Activated CD8-positive, alpha-beta memory T cell treated with anti-CD3 and anti-CD28 coated beads, Interleukin-2, amount 50 U/mL, for 48 hours (primary cell): Measurements from ENCODE around the gene ATXN8OS.
"Not testable (repeated sequence)": the region's sequence is repeated elsewhere in the genome, so short reads cannot be mapped to it uniquely, and the experiment has no call there.

Experiments
- DNase-seq: peaks from one replicate; pipeline ENCODE4 v3.0.0-alpha.2; 2020

Gene ATXN8OS

GRCh38 chr13:70107498-70108281 is at the start of gene ATXN8OS:
Gene ATXN8OS (plus strand): TSS chr13:70107826.
- DNase-seq = no peak

- DNase-seq = no peak
Measured at GRCh38 chr13:70080012-70080411, 27.6 kb upstream of the ATXN8OS start.

GRCh38 chr13:70087247-70087646 is 20.4 kb upstream of the ATXN8OS start:
- DNase-seq = no peak

DNA sequence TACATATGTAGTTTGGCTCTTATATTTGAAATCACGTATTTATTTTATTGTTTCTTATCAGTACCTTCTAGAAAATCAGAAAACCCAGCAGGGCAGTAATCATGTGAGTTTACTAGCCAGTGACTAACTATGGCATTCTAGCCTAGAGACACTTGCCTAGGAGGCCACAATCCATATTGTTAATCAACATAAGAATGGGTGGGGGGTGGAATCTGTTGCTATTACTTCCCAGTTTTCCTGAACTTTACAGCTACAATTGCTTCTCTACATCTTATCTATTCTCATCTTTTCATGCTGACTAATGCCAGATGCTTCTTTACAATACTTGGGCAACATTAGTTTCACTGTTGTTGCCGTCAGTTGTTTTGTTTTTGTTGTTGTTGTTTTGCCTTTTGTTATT is 18.7 kb upstream of the ATXN8OS start:
- DNase-seq = no peak

DNA sequence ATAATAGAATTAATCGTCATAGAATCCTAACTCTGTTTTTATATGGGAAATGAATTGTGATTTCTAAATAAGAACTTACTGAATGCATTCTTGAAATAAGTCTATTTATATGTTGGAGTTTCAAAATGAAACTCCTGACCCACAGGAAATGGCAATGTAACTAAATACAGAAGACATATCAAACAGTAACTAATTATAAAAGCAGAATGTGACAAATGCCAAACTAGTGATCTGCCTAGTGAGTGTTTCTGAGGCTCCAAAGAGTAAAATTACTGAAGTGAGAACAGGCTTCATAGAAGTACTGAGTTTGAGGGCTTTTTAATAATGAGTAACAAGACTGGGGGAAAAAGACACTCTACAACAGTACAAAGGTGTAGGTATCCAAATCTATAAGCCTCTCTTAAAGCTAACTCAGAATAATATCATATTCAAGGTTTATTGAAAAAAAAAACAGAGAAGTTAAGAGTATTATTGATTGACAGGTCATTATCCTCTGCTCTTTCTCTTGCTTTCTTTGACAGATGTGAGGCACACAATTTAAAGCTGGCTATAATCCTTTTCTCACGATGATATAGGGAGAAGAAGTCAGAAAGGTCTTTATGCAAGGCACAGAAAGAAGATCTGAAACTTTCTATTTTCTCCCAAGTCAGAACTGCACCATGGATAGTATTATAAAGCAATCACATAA is 17.4 kb upstream of the ATXN8OS start:
- no peak for DNase-seq

DNA sequence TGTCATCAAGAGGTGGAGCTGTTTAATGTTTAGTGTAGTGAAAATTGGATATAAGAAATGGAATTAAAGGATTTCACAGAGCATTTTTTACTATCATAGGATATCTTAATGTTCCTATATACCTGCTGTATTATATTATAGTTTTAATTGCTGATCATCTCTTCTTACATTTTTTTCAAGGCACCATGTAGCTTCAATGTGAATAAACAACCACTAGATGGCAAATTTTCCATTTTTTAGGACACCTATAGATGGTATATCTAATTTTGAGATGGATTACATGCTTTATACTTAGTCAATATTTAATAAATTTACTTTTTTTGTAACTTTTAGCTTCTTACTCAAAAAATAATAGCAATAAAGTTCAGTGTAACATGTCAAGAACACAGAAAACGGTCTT is 9.0 kb upstream of the ATXN8OS start:
- no peak for DNase-seq

- DNase-seq = no peak
Measured at GRCh38 chr13:70104481-70104880, 3.1 kb upstream of the ATXN8OS start.

- no peak for DNase-seq
Measured at GRCh38 chr13:70107125-70107497, 515 bp upstream of the ATXN8OS start.

DNA sequence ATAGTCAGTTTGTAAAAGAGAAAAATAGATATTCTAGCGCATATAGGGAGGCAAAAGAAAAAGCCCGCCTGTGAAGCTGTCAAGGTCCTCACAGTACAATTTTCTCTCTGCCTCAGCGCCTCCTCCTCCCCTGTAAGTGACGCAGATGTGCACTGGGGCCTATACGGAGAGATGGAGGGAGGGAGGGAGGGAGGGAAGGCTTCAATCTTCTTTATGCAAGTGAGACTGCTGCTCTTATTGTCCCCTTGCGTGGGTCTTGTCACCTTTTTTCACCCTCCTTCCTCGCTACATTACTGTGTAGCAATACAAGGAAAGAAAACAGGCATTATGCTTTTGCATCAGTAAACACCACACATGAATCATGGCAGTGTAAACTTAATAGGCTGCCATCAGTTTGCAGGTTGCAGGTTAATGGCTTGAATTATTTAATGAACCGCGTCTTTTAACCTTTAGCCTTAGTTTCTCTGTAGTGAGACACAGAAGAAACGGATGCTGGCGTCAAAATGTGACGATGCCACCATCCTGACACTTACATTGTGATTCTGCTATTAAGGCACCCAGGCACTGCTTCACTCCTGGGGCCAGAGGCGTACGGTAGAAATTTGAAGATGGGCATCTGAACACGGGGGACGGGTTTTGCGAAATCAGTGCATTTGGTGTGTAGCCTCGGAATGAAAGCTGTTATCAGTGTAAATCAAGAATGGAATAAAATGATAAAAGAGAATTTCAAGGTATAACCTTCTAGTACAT is 905 bp downstream of the ATXN8OS start, which contains the start of gene KLHL1:
KLHL1 (minus strand) TSS at position 97 of the 750 bp plus-strand sequence. CDS start 753 bp downstream, outside the sequence.
- DNase-seq = no peak

- DNase-seq = no peak
Measured at GRCh38 chr13:70117338-70117905, 9.8 kb downstream of the ATXN8OS start.

DNA sequence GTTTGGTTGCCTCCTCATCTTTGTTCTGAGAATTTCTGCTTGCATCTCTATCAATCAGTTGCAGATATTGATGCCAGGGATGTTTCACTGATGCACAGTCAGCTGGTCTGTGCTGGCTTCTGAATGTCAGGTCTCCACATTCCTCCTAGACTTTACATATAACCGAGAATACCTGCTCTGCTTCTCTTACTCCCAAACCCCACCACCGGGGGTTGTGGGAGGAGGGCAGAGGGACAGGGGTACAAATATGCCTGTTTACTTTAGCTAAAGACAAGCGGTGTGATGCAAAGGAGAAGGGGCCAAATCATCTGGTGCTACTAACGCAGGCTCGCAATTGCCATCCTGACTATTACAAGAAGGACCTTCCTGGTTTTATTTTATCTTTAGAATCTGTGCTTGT is 18.1 kb downstream of the ATXN8OS start:
- no peak for DNase-seq

DNA sequence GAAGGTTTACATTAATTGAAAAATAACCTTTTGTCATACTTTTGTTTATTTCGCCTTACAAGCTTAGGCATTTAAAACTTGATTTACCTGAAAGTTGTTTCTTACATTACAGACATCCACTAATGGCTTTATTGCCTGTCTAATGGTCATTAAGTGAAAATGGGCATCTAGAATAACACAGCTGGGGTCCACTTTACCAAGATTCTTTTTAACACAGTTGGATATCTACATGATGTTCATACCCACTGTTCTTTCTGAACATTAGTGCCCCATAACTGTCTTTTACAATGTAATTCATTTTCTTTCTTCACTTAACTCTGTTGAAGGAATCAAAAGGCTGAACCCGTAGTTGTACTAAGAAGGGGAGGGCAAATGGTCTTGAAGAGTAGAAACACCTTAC is 20.5 kb downstream of the ATXN8OS start:
- DNase-seq = no peak

GRCh38 chr13:70142658-70143057 is 35.0 kb downstream of the ATXN8OS start:
- not testable (repeated sequence) for DNase-seq

DNA sequence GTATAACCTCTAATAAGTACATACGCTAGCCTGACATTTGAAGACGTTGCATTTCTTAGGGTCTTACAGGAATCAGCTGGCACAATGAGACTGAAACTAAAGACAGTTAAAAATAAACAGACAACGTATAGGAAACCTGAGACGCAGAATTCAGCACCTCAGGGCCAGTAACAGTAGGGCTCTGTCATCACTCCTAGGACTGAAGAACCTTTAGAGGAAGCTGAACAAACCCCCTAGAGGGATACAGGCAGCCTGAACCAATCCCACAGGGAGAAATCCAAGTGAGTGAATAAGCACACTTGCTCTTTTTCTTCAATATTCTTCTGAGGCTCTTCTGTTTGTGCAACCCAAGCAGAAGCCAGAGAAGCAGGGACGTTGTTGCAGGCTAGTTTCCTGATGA is 54.5 kb downstream of the ATXN8OS start:
- DNase-seq = no peak

- no peak for DNase-seq
Measured at GRCh38 chr13:70170689-70171088, 63.1 kb downstream of the ATXN8OS start.

DNA sequence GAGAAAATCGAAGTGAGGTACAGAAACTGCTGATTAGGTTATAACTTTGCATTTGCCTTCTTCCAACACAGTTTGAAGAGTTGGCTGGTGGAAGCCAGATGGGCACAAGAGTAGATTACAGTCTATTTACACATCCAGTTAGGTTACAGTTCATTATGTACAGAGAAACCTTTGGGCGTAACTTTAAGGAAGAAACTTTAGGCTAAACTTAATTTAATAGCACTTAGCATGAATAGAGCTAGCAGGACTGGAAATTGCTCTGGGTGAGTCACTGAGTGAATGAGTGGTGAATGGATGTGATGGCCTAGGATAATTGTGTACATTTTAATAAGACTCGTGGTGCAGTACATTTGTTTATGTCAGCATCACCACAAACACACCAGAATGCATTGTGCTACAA is 63.5 kb downstream of the ATXN8OS start:
- no peak for DNase-seq

DNA sequence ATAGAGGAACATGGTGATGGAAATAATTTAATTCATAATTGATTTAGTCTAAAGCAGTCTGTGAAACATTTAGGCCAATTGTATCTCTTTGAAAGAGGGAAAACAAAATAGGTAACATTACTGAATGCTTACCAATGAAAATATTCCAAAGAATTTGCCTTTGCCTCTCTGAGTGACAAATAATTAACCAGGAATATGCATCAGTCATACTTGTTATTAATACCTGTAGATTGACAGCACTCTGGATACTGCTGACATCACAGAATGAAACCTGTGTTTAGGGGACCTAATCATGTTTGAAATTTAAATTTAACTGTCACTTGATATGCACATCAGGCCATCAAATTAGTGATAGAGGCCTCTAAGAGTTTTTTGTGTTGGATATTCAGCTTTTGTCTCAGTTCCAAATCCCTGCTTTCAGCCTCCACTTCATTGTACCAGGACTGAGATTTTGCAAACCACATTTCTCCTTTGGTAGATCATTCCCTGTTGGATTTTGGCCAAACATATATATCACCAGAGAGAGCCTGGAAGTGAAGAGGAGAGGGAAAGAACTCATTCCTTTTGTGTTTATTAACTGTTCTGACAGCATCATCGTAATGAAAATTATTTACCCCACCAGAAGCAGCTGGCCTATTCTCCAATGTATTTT is 65.4 kb downstream of the ATXN8OS start:
- DNase-seq = no peak

DNA sequence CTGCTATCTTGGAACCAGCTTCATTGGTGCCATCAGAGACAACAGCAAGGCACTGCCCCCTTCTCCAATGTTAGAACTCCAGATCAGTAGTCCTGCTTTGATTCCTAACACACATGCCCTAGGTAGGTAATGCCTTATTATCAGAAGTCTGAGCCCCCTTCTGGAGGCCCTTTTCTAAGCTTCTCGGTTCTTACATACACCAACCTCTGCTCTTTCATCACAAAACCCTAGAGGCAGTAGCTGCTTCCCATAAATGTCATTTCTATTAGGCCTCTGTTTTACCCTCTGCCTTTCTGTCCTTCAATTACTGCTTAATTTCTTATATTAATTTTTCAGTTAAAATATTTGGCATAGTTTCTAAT is 66.0 kb downstream of the ATXN8OS start:
- DNase-seq = no peak

DNA sequence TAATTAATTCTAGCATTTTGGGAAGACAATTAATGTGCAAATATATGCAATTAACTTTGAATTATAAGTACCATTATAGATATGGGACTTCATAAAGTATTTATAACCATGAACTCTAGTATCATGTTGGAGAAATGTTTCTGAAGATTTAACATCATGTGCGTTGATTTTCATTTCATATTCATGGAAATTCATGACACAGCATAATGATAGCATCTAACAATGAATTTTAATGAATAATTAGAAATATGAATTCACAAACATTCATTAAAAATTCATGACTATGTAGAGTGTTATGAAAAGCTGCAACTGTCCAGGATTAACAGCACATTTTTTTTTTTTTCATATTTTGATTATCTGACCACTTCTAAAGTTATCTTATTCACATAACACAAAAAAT is 70.7 kb downstream of the ATXN8OS start:
- DNase-seq = no peak
